ENCODE data around the gene HLCS. TPM values are rescaled to one million over a fixed set of nuclear protein-coding genes. Genes with fewer than 3 reads are reported as not detected.
"Not testable (repeated sequence)": the region's sequence is repeated elsewhere in the genome, so short reads cannot be mapped to it uniquely, and the experiment has no call there.

Gene HLCS
- polyA plus RNA-seq, 1 of the 3 experiments (the other 2 are of a cell fraction), result 13.0 TPM

DNA sequence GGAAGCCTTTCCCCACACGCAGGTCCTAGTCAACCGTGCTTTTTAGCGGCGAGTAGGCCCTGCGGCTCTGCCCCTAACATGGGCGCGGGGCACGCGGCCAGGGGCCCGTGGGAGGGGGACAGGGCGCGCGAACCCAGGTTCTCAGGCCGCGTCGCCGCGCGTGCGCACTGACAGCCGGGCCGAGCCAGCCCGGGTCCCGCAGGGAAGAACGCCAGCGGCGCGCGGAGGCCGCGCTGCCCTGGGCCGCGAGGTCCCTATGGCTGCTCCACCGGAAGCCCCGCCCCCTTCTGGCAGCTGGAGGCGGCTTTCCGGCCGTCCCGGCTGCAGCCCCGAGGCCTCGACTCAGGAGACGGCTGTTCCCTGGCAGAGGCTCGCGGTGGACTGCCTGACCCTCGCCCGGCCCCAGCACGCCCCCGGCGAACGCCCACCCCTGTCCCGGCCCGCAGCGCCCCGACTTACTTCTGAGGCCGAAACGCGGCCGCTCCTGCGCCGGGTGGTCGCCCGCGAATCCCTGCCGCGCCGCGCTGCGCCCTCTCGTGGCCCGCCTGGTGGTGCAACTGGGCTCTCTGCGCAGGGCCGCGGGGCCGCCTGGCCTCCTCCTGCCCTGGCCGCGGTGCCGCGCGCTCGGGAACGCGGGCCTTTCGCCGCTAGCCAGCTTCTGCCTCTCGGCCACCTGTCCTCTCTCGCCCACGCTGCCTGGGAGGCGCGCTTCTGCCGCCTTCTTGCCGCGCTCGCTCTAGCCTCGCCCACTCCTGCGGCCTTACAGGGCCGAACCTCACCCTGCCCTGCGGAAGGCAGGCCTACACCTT, 23.4 kb upstream of the HLCS start:
- peak overlapping the region; percentile 78 for H3K9ac ChIP-seq
- peak; percentile 98 for DNase-seq
- ChIA-PET CTCF (interaction anchor here (0.6 to 4.4 kb wide), 31 partner anchors 9 to 533 kb away, joined by 3 to 38 read pairs (median 5); partner anchors contain the start of genes HLCS and RIPPLY3), POLR2A (interaction anchor here (0.6 to 1.7 kb wide), 5 partner anchors 12 to 376 kb away, joined by 3 to 10 read pairs (median 8); partner anchors contain the start of genes HLCS and RIPPLY3)
- peak overlapping the region; percentile 68 to 86 for H3K27ac ChIP-seq (ENCODE audit: low read depth in 2 of 2, low read length in 1 of 2)
- 10% methylated on average over 34 of the region's 97 CpGs for WGBS (ENCODE audit: low lambda C conversion rate)
- peak overlapping the region; percentile 46 to 71 for H3K4me3 ChIP-seq (ENCODE audit: low read depth in 2 of 2, low read length in 1 of 2)
- H3F3A ChIP-seq (replicated peaks; ENCODE audit: insufficient read depth), result peaks cover under 1% of the 10 kb centered on the region
- no peaks in the 10 kb centered on the region for H3K9me3 ChIP-seq
- no peaks in the 10 kb centered on the region for H3K9me2 ChIP-seq
- peaks cover 4 to 14% of the 10 kb centered on the region in 2 experiments; a peak in 2 of 4 replicates for H3K4me1 ChIP-seq (ENCODE audit: control insufficient read depth in 1 of 2, insufficient read depth in 2 of 2, low read depth in 1 of 2, low read length in 1 of 2)
- no peaks in the 10 kb centered on the region for H3K79me2 ChIP-seq (ENCODE audit: insufficient read depth)
- TF ChIP-seq GABPA (IDR thresholded peaks at IDR 0.05; ENCODE audit: low read depth), result peak; percentile 77
- peak; percentile 68 for TF ChIP-seq POLR2AphosphoS5 (IDR thresholded peaks at IDR 0.05; ENCODE audit: low read depth, low read length)
- peak; percentile 46; the same call in 1 of the 2 replicates for TF ChIP-seq MXI1 (IDR thresholded peaks at IDR 0.05; ENCODE audit: low read depth, low read length)
- TF ChIP-seq, protein P1, sequence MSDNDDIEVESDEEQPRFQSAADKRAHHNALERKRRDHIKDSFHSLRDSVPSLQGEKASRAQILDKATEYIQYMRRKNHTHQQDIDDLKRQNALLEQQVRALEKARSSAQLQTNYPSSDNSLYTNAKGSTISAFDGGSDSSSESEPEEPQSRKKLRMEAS (IDR thresholded peaks at IDR 0.05; ENCODE audit: low read depth), result peak; percentile 89
- 0 out of 2 replicates have a peak, but pooled peaks have one; percentile 27 for TF ChIP-seq RAD21 (IDR thresholded peaks at IDR 0.05; ENCODE audit: low read length)
- TF ChIP-seq, protein P2, sequence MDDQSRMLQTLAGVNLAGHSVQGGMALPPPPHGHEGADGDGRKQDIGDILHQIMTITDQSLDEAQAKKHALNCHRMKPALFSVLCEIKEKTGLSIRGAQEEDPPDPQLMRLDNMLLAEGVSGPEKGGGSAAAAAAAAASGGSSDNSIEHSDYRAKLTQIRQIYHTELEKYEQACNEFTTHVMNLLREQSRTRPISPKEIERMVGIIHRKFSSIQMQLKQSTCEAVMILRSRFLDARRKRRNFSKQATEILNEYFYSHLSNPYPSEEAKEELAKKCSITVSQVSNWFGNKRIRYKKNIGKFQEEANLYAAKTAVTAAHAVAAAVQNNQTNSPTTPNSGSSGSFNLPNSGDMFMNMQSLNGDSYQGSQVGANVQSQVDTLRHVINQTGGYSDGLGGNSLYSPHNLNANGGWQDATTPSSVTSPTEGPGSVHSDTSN (IDR thresholded peaks at IDR 0.05), result no peak
- TF ChIP-seq FOXJ3 (CRISPR knock-in tag; IDR thresholded peaks at IDR 0.05), result no peak
- TF ChIP-seq, protein P3, sequence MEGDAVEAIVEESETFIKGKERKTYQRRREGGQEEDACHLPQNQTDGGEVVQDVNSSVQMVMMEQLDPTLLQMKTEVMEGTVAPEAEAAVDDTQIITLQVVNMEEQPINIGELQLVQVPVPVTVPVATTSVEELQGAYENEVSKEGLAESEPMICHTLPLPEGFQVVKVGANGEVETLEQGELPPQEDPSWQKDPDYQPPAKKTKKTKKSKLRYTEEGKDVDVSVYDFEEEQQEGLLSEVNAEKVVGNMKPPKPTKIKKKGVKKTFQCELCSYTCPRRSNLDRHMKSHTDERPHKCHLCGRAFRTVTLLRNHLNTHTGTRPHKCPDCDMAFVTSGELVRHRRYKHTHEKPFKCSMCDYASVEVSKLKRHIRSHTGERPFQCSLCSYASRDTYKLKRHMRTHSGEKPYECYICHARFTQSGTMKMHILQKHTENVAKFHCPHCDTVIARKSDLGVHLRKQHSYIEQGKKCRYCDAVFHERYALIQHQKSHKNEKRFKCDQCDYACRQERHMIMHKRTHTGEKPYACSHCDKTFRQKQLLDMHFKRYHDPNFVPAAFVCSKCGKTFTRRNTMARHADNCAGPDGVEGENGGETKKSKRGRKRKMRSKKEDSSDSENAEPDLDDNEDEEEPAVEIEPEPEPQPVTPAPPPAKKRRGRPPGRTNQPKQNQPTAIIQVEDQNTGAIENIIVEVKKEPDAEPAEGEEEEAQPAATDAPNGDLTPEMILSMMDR (IDR thresholded peaks at IDR 0.05), result peak; percentile 73
- TF ChIP-seq NRF1 (IDR thresholded peaks at IDR 0.05; ENCODE audit: low read depth, low read length), result peak; percentile 76
- TF ChIP-seq GATA2 (CRISPR knock-in tag; IDR thresholded peaks at IDR 0.05), result no peak
- no peak for TF ChIP-seq FOXM1 (IDR thresholded peaks at IDR 0.05; ENCODE audit: low read depth)
- TF ChIP-seq YY1 (IDR thresholded peaks at IDR 0.05; ENCODE audit: low read depth), result peak; percentile 48; the same call in 1 of the 2 replicates
- TF ChIP-seq FOSL2 (IDR thresholded peaks at IDR 0.05; ENCODE audit: borderline replicate concordance, low read depth), result no peak
- TF ChIP-seq TAF1 (IDR thresholded peaks at IDR 0.05; ENCODE audit: borderline replicate concordance, low read depth, low read length), result peak; percentile 49; the same call in 1 of the 2 replicates
- peak; percentile 53 for TF ChIP-seq SMC3 (IDR thresholded peaks at IDR 0.05; ENCODE audit: low read depth, low read length)
- H2AFZ ChIP-seq (ENCODE audit: low read depth), result peak overlapping the region; percentile 98
- no peaks in the 10 kb centered on the region for H3K27me3 ChIP-seq (ENCODE audit: insufficient read depth)
- no peaks in the 10 kb centered on the region for H3K36me3 ChIP-seq (replicated peaks in 1 of 2; ENCODE audit: control insufficient read depth in 1 of 2, insufficient read depth in 2 of 2, low read length in 1 of 2)
- peak overlapping the region; percentile 77 for H3K4me2 ChIP-seq
- no peaks in the 10 kb centered on the region for H4K20me1 ChIP-seq (ENCODE audit: insufficient read depth)

DNA sequence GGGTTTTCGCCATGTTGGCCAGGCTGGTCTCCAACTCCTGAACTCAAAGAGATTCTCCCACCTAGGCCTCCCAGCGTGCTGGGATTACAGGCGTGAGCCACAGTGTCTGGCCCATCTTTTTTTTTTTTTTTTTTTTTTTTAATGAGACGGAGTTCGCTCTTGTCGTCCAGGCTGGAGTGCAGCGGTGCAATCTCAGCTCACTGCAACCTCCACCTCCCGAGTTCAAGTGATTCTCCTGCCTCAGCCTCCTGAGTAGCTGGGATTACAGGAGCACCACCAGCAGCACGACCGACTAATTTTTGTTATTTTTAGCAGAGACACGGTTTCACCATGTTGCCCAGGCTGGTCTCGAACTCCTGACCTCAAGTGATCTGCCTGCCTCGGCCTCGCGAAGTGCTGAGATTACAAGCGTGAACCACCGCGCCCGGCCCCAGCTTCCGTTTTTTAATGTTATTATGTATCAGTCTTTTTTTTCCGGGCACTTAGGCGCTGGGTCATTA, 22.8 kb upstream of the HLCS start:
- WGBS (ENCODE audit: low lambda C conversion rate), result 44% methylated on average over 22 of the region's 22 CpGs
- not testable (repeated sequence) for H3K9me2 ChIP-seq; H3K79me2 ChIP-seq (ENCODE audit: insufficient read depth); H3K27me3 ChIP-seq (ENCODE audit: insufficient read depth); H4K20me1 ChIP-seq (ENCODE audit: insufficient read depth); H3F3A ChIP-seq (replicated peaks; ENCODE audit: insufficient read depth); DNase-seq; H3K9me3 ChIP-seq; H3K36me3 ChIP-seq (replicated peaks in 1 of 2; ENCODE audit: control insufficient read depth in 1 of 2, insufficient read depth in 2 of 2, low read length in 1 of 2)
- Histone ChIP-seq H3K4me1 (ENCODE audit: control insufficient read depth in 1 of 2, insufficient read depth in 2 of 2, low read depth in 1 of 2, low read length in 1 of 2) (peaks cover 4 to 14% of the 10 kb centered on the region in 2 experiments; a peak in 2 of 4 replicates), H3K4me3 (ENCODE audit: low read depth in 2 of 2, low read length in 1 of 2) (peak overlapping the region; percentile 46 to 71), H3K27ac (ENCODE audit: low read depth in 2 of 2, low read length in 1 of 2) (peak overlapping the region; percentile 68 to 86), H3K4me2 (peak overlapping the region; percentile 77), H3K9ac (peak overlapping the region; percentile 78), H2AFZ (ENCODE audit: low read depth) (peak overlapping the region; percentile 98)
- POLR2A ChIA-PET, result interaction anchor here (0.6 to 1.7 kb wide), 4 partner anchors 11 to 23 kb away, joined by 4 to 10 read pairs (median 9); partner anchors contain the start of genes HLCS and RIPPLY3
- CTCF ChIA-PET, result interaction anchor here (0.6 to 4.4 kb wide), 25 partner anchors 10 to 534 kb away, joined by 3 to 38 read pairs (median 5); partner anchors contain the start of genes HLCS and RIPPLY3
